Measurements from ENCODE around the gene TMEM198. TPM values are rescaled to one million over a fixed set of nuclear protein-coding genes. Genes with fewer than 3 reads are reported as not detected.

TMEM198 gene
- total and polyA plus RNA-seq, 2 donors (not counting 1 experiment from before 2014, with no cell fraction given) = 0.39 to 1.1 TPM

DNA sequence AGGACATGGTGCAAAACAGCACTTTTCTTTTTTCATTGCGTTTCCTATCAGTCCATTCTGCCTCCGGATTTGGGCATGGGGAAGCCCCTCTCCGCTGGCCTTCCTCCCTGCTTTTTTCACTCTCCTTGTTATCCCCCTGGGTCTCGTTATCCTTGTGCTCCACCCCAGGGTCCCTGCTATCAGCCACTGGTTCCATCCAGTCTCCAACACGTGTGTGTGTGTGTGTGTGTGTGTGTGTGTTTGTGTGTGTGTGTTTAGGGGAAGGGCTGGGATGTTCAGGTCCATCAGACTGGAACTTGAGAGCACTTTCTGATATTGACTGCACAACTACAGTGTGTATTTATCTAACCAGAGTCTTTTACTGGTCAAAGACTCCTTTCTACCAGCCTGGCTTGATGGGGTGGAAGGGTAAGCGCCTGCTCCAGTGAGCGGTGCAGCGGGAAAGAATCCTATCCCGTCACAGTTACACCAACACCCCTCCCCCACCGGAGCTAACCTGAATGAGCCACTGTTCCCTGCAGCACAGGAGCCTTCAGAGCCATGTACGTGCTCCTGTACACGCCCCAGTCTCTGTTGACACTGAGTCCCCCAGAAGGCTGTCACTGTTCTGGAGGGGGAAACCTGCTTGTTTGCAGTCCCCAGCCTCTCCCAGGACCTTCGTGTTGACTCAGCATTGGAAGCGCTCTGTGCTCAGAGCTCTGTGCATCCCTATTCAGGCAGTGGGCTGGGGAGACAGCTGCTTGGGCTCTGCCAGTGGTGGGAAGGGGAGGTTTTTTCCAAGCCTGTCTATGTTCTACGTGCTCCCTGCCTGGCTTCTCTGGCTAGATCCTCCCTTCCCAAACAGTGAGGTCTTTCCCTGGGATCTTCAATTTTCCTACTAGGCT, 32.9 kb downstream of the TMEM198 start:
- ATAC-seq (ENCODE audit: low read depth) = no peak
- H3K4me3 ChIP-seq (ENCODE audit: control extremely low read depth in 1 of 5, extremely low read depth in 1 of 5, insufficient read depth in 1 of 5, low read depth in 2 of 5, low read length in 4 of 5) = no peak overlapping the region
- peaks cover 0 to under 1% of the 10 kb centered on the region in 2 donors for H3K4me1 ChIP-seq (ENCODE audit: control insufficient read depth in 2 of 2, insufficient read depth in 2 of 2, low read length in 2 of 2)
- no peaks in the 10 kb centered on the region for H3K9me3 ChIP-seq (ENCODE audit: control extremely low read depth in 1 of 3, control insufficient read depth in 2 of 3, insufficient read depth in 1 of 3, low read length in 2 of 3)
- no peak overlapping the region for H3K4me3 Mint-ChIP-seq
- ChIA-PET CTCF (interaction anchor here (1.2 kb wide), 1 partner anchor 17 kb away, joined by 3 read pairs; no protein-coding TSS in a partner anchor), POLR2A (interaction anchor here (0.5 kb wide), 1 partner anchor 21 kb away, joined by 4 read pairs; no protein-coding TSS in a partner anchor)
- peaks cover 2% of the 10 kb centered on the region for H3K4me1 Mint-ChIP-seq
- H3K79me2 ChIP-seq (ENCODE audit: control insufficient read depth, insufficient read depth, low read length) = no peaks in the 10 kb centered on the region
- DNase-seq = no peak
- peaks cover 0 to 29% (median 11%) of the 10 kb centered on the region in 4 experiments for H3K27me3 ChIP-seq (replicated peaks in 1 of 4; ENCODE audit: control extremely low read depth in 1 of 4, control insufficient read depth in 3 of 4, insufficient read depth in 4 of 4, low read length in 3 of 4)
- H3K9ac ChIP-seq (ENCODE audit: low read length) = no peak overlapping the region
- intact Hi-C loops (cut with micrococcal nuclease) = no loop called here
- no peaks in the 10 kb centered on the region for H3K36me3 ChIP-seq (replicated peaks in 1 of 2; ENCODE audit: control extremely low read depth in 1 of 2, control insufficient read depth in 1 of 2, extremely low read depth in 1 of 2, insufficient read depth in 2 of 2, low read length in 1 of 2)
- H3K4me2 ChIP-seq (replicated peaks; ENCODE audit: low read depth, low read length, poor library complexity, severe bottlenecking) = no peak overlapping the region
- TF ChIP-seq EZH2 (IDR thresholded peaks at IDR 0.05; ENCODE audit: borderline replicate concordance, insufficient read depth, low read depth, low read length, poor library complexity, severe bottlenecking) = no peak
- TF ChIP-seq, protein P1, sequence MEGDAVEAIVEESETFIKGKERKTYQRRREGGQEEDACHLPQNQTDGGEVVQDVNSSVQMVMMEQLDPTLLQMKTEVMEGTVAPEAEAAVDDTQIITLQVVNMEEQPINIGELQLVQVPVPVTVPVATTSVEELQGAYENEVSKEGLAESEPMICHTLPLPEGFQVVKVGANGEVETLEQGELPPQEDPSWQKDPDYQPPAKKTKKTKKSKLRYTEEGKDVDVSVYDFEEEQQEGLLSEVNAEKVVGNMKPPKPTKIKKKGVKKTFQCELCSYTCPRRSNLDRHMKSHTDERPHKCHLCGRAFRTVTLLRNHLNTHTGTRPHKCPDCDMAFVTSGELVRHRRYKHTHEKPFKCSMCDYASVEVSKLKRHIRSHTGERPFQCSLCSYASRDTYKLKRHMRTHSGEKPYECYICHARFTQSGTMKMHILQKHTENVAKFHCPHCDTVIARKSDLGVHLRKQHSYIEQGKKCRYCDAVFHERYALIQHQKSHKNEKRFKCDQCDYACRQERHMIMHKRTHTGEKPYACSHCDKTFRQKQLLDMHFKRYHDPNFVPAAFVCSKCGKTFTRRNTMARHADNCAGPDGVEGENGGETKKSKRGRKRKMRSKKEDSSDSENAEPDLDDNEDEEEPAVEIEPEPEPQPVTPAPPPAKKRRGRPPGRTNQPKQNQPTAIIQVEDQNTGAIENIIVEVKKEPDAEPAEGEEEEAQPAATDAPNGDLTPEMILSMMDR (IDR thresholded peaks at IDR 0.05) = no peak
- no peaks in the 10 kb centered on the region for H4K20me1 ChIP-seq (ENCODE audit: control insufficient read depth, insufficient read depth, low read length, poor library complexity, severe bottlenecking)
- H3K27ac ChIP-seq (ENCODE audit: low read length in 2 of 2) = no peak overlapping the region
- WGBS (ENCODE audit: insufficient coverage) = 78% methylated on average over 7 of the region's 15 CpGs
- H2AFZ ChIP-seq (ENCODE audit: insufficient read depth, low read depth, low read length, poor library complexity, severe bottlenecking) = no peak overlapping the region
- H3K27me3 Mint-ChIP-seq = peaks cover 46% of the 10 kb centered on the region
- no peaks in the 10 kb centered on the region for H3K9me3 Mint-ChIP-seq (ENCODE audit: insufficient read depth)
- H3K27ac Mint-ChIP-seq = no peak overlapping the region

Measured in B cell (primary cell).